HepG2 (cell line): Measurements from ENCODE around the gene QSER1. TPM values are rescaled to one million over a fixed set of nuclear protein-coding genes. Genes with fewer than 3 reads are reported as not detected.

ENCODE experiments used
- DMAP1 ChIP-seq: IDR thresholded peaks from 2 replicates; pipeline ENCODE4 v1.6.1; 2016
- KDM2A ChIP-seq: sonication (generic); formaldehyde crosslinking; IDR thresholded peaks from 2 replicates; pipeline ENCODE4 v1.4.0; 2020; ENCODE audit warnings: low read depth, missing genetic modification reagents, borderline replicate concordance
- NFKB2 ChIP-seq: sonication (generic); formaldehyde crosslinking; IDR thresholded peaks from 2 replicates; pipeline ENCODE4 v1.4.0; 2020; ENCODE audit warnings: missing genetic modification reagents, borderline replicate concordance
- SRSF1 ChIP-seq: fragments of 200-400 bp; formaldehyde crosslinking; optimal IDR thresholded peaks from 2 replicates; pipeline ENCODE3; 2017; ENCODE audit warnings: mild to moderate bottlenecking, low read depth, low read length, moderate library complexity
- ZNF232 ChIP-seq: sonication (generic); formaldehyde crosslinking; IDR thresholded peaks from 2 replicates; pipeline ENCODE4 v1.4.0; 2020; ENCODE audit warnings: missing genetic modification reagents, borderline replicate concordance
- ZNF337 ChIP-seq: sonication (generic); formaldehyde crosslinking; IDR thresholded peaks from 2 replicates; pipeline ENCODE4 v1.5.1; 2020; ENCODE audit warnings: missing genetic modification reagents, low read depth, mild to moderate bottlenecking, borderline replicate concordance
- ZNF510 ChIP-seq: sonication (generic); formaldehyde crosslinking; IDR thresholded peaks from 2 replicates; pipeline ENCODE4 v1.4.0; 2020; ENCODE audit warnings: low read depth, mild to moderate bottlenecking, missing genetic modification reagents
- ZNF746 ChIP-seq: sonication (generic); formaldehyde crosslinking; IDR thresholded peaks from 2 replicates; pipeline ENCODE4 v1.8.0; 2022; ENCODE audit warnings: mild to moderate bottlenecking, missing genetic modification reagents
- ZNF816 ChIP-seq: sonication (generic); formaldehyde crosslinking; IDR thresholded peaks from 2 replicates; pipeline ENCODE4 v1.8.0; 2022; ENCODE audit warnings: missing genetic modification reagents, mild to moderate bottlenecking, borderline replicate concordance
- ZNF891 ChIP-seq: sonication (generic); formaldehyde crosslinking; IDR thresholded peaks from 2 replicates; pipeline ENCODE4 v1.5.0; 2020; ENCODE audit warnings: mild to moderate bottlenecking, missing genetic modification reagents
- polyA plus RNA-seq, 8 experiments: library from polyadenylated mRNA; depleted of rRNA in 3 of 8; stranded (reverse) in 7 of 8; unstranded in 1 of 8; fragments of >200 nt; fragmentation: Illumina TruSeq in 4 of 8; extraction: Trizol in 4 of 8; gene quantifications; 2 replicates each; pipeline versions ENCODE4 v1.2.1 to v1.2.3, GENCODE V29; 2011 to 2016; ENCODE audit warnings: low read depth in 4 of 8, missing spikeins in 1 of 8, mixed read lengths in 1 of 8; ENCODE audit not compliant: insufficient read depth in 1 of 8
- total RNA-seq, 5 experiments: library from RNA; depleted of rRNA; stranded (reverse); fragments of >200 nt; fragmentation: Illumina TruSeq; extraction: Trizol; gene quantifications; 2 replicates each; pipeline ENCODE4 v1.2.3, GENCODE V29; 2016; ENCODE audit warnings: low read depth in 1 of 5
- TF ChIP-seq, protein P1 (sequence below): sonication (generic); formaldehyde crosslinking; IDR thresholded peaks from 2 replicates; pipeline ENCODE4 v1.4.0; 2020; ENCODE audit warnings: missing genetic modification reagents
- TF ChIP-seq, protein P2 (sequence below): sonication (generic); formaldehyde crosslinking; IDR thresholded peaks from one replicate; pipeline ENCODE4 v1.5.1; 2020; ENCODE audit warnings: mild to moderate bottlenecking, missing genetic modification reagents; ENCODE audit errors: not compliant biosample characterization
- TF ChIP-seq, protein P3 (sequence below): sonication (generic); formaldehyde crosslinking; IDR thresholded peaks from 2 replicates; pipeline ENCODE4 v1.8.1; 2023; ENCODE audit warnings: mild to moderate bottlenecking, moderate library complexity, missing genetic modification reagents
- TF ChIP-seq, protein P4 (sequence below), 2 experiments: sonication (generic) in 1 of 2; formaldehyde crosslinking in 1 of 2; IDR thresholded peaks; 2 replicates each; pipeline versions ENCODE4 v1.4.0 to v1.6.1; 2018 to 2020; ENCODE audit warnings: missing genetic modification reagents in 2 of 2, borderline replicate concordance in 1 of 2, low read depth in 1 of 2, mild to moderate bottlenecking in 1 of 2, missing biosample characterization in 1 of 2

QSER1 gene
- total and polyA plus RNA-seq, 2 of the 13 experiments (the other 11 are each of a cell fraction or from before 2014, with no cell fraction given): 8.9 to 17.3 TPM

DNA sequence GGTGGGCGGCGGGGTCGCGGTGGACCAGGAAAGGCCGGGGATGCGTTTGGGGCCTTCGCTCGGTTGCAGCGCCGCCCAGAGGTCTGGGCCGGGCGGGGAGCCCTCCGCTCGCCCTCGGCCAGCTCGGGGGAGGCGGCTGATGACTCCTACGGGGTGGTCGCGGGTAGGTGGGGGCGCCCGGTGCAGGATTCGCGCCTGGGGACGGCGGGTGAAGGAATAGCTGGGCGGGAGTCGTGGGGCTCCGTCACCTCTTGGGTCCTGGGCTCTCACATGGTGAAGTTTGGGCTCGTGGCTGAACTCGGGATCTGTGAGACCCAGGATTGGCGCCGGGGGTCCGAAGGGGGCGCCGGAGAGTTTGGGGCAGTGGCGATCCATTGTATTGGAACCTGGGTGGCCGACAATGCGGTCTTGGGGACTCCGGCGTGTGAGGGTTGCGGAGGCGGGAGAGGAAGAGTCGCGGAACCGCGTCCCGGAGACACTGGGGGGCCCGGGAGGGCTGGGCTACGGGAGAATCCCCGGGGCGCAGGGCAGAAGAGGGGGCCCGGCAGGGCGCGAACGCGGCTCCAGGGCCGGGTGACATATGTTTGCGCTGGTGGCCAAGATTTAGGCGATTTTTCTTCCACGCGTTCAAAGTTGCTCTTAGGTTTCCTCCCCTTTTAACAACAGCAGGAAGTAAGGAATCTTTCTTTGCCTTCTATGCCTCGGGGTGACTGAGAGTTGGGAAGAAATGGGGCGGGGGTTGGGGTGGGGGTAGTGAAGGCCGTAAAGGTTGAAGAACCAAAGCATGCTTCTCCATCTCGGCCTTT, 935 bp downstream of the QSER1 start (continued):
- 0 out of 2 replicates have a peak, but pooled peaks have one; percentile 31 for TF ChIP-seq ZNF232 (CRISPR knock-in tag)
- TF ChIP-seq, protein P1, sequence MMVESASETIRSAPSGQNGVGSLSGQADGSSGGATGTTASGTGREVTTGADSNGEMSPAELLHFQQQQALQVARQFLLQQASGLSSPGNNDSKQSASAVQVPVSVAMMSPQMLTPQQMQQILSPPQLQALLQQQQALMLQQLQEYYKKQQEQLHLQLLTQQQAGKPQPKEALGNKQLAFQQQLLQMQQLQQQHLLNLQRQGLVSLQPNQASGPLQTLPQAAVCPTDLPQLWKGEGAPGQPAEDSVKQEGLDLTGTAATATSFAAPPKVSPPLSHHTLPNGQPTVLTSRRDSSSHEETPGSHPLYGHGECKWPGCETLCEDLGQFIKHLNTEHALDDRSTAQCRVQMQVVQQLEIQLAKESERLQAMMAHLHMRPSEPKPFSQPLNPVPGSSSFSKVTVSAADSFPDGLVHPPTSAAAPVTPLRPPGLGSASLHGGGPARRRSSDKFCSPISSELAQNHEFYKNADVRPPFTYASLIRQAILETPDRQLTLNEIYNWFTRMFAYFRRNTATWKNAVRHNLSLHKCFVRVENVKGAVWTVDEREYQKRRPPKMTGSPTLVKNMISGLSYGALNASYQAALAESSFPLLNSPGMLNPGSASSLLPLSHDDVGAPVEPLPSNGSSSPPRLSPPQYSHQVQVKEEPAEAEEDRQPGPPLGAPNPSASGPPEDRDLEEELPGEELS (CRISPR knock-in tag): 0 out of 2 replicates have a peak, but pooled peaks have one; percentile 25
- TF ChIP-seq KDM2A (CRISPR knock-in tag): peak; percentile 81
- 0 out of 2 replicates have a peak, but pooled peaks have one; percentile 44 for TF ChIP-seq ZNF816
- no peak for TF ChIP-seq ZNF746 (CRISPR knock-in tag)
- TF ChIP-seq, protein P2, sequence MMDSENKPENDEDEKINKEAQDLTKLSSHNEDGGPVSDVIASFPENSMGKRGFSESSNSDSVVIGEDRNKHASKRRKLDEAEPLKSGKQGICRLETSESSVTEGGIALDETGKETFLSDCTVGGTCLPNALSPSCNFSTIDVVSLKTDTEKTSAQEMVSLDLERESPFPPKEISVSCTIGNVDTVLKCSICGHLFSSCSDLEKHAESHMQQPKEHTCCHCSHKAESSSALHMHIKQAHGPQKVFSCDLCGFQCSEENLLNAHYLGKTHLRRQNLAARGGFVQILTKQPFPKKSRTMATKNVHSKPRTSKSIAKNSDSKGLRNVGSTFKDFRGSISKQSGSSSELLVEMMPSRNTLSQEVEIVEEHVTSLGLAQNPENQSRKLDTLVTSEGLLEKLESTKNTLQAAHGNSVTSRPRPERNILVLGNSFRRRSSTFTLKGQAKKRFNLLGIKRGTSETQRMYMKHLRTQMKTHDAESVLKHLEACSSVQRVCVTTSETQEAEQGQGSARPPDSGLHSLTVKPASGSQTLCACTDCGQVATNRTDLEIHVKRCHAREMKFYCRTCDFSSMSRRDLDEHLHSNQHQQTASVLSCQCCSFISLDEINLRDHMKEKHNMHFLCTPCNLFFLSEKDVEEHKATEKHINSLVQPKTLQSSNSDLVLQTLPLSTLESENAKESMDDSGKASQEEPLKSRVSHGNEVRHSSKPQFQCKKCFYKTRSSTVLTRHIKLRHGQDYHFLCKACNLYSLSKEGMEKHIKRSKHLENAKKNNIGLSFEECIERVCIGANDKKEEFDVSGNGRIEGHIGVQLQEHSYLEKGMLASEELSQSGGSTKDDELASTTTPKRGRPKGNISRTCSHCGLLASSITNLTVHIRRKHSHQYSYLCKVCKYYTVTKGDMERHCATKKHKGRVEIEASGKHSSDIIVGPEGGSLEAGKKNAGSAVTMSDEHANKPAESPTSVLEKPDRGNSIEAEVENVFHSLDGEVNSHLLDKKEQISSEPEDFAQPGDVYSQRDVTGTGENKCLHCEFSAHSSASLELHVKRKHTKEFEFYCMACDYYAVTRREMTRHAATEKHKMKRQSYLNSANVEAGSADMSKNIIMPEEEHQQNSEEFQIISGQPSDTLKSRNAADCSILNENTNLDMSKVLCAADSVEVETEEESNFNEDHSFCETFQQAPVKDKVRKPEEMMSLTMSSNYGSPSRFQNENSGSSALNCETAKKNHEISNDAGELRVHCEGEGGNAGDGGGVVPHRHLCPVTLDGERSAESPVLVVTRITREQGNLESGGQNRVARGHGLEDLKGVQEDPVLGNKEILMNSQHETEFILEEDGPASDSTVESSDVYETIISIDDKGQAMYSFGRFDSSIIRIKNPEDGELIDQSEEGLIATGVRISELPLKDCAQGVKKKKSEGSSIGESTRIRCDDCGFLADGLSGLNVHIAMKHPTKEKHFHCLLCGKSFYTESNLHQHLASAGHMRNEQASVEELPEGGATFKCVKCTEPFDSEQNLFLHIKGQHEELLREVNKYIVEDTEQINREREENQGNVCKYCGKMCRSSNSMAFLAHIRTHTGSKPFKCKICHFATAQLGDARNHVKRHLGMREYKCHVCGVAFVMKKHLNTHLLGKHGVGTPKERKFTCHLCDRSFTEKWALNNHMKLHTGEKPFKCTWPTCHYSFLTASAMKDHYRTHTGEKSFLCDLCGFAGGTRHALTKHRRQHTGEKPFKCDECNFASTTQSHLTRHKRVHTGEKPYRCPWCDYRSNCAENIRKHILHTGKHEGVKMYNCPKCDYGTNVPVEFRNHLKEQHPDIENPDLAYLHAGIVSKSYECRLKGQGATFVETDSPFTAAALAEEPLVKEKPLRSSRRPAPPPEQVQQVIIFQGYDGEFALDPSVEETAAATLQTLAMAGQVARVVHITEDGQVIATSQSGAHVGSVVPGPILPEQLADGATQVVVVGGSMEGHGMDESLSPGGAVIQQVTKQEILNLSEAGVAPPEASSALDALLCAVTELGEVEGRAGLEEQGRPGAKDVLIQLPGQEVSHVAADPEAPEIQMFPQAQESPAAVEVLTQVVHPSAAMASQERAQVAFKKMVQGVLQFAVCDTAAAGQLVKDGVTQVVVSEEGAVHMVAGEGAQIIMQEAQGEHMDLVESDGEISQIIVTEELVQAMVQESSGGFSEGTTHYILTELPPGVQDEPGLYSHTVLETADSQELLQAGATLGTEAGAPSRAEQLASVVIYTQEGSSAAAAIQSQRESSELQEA (CRISPR knock-in tag): peak; percentile 61
- TF ChIP-seq ZNF337 (CRISPR knock-in tag): peak; percentile 76; the same call in 1 of the 2 replicates
- TF ChIP-seq ZNF510: no peak; the same call in 1 of the 2 replicates
- TF ChIP-seq SRSF1: peak; percentile 33
- peak; percentile 39; the same call in 1 of the 2 replicates for TF ChIP-seq DMAP1 (CRISPR knock-in tag)
- peak; percentile 89; the same call in 1 of the 2 replicates for TF ChIP-seq ZNF891 (CRISPR knock-in tag)
- TF ChIP-seq, protein P3, sequence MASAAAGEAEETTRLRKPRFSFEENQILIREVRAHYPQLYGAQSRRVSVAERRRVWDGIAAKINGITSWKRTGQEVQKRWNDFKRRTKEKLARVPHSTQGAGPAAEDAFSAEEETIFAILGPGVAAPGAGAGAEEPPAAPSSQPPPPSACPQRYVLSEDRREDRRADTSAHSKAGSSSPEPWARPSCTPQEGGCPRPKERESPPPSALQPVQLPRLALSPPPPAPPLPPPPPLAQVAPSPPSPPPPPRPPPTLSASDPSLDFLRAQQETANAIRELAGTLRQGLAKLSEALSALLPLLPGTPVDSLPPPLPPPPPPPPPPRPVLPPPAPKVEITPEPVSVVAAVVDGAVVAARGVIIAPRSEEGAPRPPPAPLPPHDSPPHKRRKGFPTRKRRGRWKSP (CRISPR knock-in tag): no peak
- TF ChIP-seq, protein P4, sequence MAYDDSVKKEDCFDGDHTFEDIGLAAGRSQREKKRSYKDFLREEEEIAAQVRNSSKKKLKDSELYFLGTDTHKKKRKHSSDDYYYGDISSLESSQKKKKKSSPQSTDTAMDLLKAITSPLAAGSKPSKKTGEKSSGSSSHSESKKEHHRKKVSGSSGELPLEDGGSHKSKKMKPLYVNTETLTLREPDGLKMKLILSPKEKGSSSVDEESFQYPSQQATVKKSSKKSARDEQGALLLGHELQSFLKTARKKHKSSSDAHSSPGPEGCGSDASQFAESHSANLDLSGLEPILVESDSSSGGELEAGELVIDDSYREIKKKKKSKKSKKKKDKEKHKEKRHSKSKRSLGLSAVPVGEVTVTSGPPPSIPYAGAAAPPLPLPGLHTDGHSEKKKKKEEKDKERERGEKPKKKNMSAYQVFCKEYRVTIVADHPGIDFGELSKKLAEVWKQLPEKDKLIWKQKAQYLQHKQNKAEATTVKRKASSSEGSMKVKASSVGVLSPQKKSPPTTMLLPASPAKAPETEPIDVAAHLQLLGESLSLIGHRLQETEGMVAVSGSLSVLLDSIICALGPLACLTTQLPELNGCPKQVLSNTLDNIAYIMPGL (CRISPR knock-in tag; IDR thresholded peaks at IDR 0.05; ENCODE audit: borderline replicate concordance in 1 of 2, low read depth in 1 of 2): peak; percentile 97 to 98
- TF ChIP-seq NFKB2 (CRISPR knock-in tag): peak; percentile 26; the same call in 1 of the 2 replicates
